Hair follicular keratinocyte (primary cell): ENCODE results near the gene TAF1A. TPM values are rescaled to one million over a fixed set of nuclear protein-coding genes. Genes with fewer than 3 reads are reported as not detected.

Experiments used
- total RNA-seq: library from RNA; depleted of rRNA; stranded (reverse); fragments of >200 nt; gene quantifications from 2 replicates; pipeline ENCODE4 v1.2.3, GENCODE V29; 2015

The TAF1A gene
- 7.6 and 11.6 TPM in 2 replicates for total RNA-seq

GRCh38 chr1:222589462-222590302, at the start of gene TAF1A:
TSS of gene TAF1A (minus strand) at chr1:222589933.

DNA sequence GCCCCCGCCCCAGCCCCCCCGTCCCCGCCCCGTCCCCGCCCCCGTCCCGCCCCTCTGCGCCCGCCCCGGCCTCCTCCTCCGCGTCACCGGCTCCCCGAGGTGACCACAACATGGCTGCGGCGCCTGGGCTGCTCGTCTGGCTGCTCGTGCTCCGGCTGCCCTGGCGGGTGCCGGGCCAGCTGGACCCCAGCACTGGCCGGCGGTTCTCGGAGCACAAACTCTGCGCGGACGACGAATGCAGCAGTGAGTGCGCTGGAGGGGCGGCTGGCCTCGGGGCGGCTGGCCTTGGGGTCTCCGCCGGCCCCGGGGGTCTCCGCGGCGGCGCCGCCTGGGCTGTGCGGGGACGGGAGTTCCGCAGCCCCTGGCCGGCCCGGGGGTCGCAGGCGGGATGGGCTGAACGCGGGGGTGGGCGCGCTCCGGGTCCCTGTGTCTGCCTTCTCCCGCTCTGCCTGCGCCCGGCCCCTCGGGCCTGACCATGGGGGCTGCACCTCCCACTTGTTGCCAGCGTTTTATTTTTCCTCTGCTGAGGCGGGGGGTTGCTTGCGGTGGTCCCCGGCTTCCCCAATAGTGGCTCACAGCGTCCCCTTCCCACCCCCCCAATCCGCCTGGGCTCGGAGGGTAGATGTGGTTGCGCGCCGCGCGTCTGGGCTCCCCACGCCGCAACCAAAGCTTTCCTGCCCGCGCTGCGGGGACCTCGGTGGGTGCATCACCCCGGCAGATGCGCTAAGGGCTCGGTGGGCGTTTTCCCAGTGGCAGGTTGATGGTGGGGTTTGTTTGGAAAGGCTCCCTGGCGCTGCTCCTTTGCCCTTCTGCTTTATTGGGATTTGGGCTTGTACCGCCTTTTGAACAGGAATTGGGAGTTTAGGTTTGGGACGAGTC, 28.5 kb upstream of the TAF1A start, which contains the start of gene MIA3:
Gene MIA3 (plus strand): TSS at position 97 of the 879 bp plus-strand sequence. CDS start 14 bp downstream, at position 111.

GRCh38 chr1:222547944-222548671, 41.6 kb downstream of the TAF1A start, which contains the start of gene HHIPL2:
TSS of gene HHIPL2 (minus strand) at chr1:222548104. CDS start at chr1:222548044, 60 bp downstream.

Other genes with a start within 250 kb of the TAF1A start
- gene HHIPL2, start 41.8 kb downstream of the TAF1A start, total RNA-seq: 0.08 TPM in 1 of 2 replicates, not detected in the other
- 19.6 and 33.5 TPM in 2 replicates for gene MIA3, start 28.2 kb upstream of the TAF1A start, total RNA-seq
- 48.2 and 52.1 TPM in 2 replicates for gene AIDA, start 122.6 kb upstream of the TAF1A start, total RNA-seq
- 34.3 and 37.7 TPM in 2 replicates for gene BROX, start 122.6 kb upstream of the TAF1A start, total RNA-seq
- gene FAM177B, start 147.3 kb upstream of the TAF1A start, total RNA-seq: not detected in 2 replicates
- 0.19 and 1.2 TPM in 2 replicates for gene DISP1, start 225.1 kb upstream of the TAF1A start, total RNA-seq